Glomerular endothelial cell (primary cell): ENCODE data around the gene KCNJ8. TPM values are rescaled to one million over a fixed set of nuclear protein-coding genes. Genes with fewer than 3 reads are reported as not detected.

Source experiments
- DNase-seq: peaks from one replicate; pipeline ENCODE4 v3.0.0-alpha.2; 2011; ENCODE audit warnings: low read depth, low spot score; ENCODE audit errors: extremely low read depth
- total RNA-seq: library from RNA; depleted of rRNA; stranded (reverse); fragments of >200 nt; gene quantifications from 2 replicates; pipeline ENCODE4 v1.2.3, GENCODE V29; 2015

Gene KCNJ8
- total RNA-seq, 1 donor from 2014 or later, result 0.41 TPM

GRCh38 chr12:21718944-21719650, 55.4 kb downstream of the KCNJ8 start:
- no peak for DNase-seq

GRCh38 chr12:21718403-21718802, 56.1 kb downstream of the KCNJ8 start:
- no peak for DNase-seq

GRCh38 chr12:21717767-21718166, 56.7 kb downstream of the KCNJ8 start:
- no peak for DNase-seq

- DNase-seq, result no peak
These were observed 59.1 kb downstream of the KCNJ8 start for GRCh38 chr12:21715386-21715785.

Other genes with a start within 250 kb of the KCNJ8 start
- gene SPX, start 248.4 kb downstream of the KCNJ8 start, total RNA-seq, result 0.63 and 0.88 TPM in 2 replicates
- not detected in 2 replicates for gene GYS2, start 169.9 kb downstream of the KCNJ8 start, total RNA-seq
- 334 and 564 TPM in 2 replicates for gene LDHB, start 116.9 kb downstream of the KCNJ8 start, total RNA-seq
- gene ABCC9, start 166.7 kb upstream of the KCNJ8 start, total RNA-seq, result 0.92 and 1.1 TPM in 2 replicates